HG03460 (cell line): ENCODE results near the gene IL17C.

ENCODE experiments used
- ATAC-seq: cut with Tn5 transposase; IDR thresholded peaks from one replicate; pipeline ENCODE4 v1.9.1; 2021; ENCODE audit not compliant: unreplicated experiment

Gene IL17C, protein sequence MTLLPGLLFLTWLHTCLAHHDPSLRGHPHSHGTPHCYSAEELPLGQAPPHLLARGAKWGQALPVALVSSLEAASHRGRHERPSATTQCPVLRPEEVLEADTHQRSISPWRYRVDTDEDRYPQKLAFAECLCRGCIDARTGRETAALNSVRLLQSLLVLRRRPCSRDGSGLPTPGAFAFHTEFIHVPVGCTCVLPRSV

DNA sequence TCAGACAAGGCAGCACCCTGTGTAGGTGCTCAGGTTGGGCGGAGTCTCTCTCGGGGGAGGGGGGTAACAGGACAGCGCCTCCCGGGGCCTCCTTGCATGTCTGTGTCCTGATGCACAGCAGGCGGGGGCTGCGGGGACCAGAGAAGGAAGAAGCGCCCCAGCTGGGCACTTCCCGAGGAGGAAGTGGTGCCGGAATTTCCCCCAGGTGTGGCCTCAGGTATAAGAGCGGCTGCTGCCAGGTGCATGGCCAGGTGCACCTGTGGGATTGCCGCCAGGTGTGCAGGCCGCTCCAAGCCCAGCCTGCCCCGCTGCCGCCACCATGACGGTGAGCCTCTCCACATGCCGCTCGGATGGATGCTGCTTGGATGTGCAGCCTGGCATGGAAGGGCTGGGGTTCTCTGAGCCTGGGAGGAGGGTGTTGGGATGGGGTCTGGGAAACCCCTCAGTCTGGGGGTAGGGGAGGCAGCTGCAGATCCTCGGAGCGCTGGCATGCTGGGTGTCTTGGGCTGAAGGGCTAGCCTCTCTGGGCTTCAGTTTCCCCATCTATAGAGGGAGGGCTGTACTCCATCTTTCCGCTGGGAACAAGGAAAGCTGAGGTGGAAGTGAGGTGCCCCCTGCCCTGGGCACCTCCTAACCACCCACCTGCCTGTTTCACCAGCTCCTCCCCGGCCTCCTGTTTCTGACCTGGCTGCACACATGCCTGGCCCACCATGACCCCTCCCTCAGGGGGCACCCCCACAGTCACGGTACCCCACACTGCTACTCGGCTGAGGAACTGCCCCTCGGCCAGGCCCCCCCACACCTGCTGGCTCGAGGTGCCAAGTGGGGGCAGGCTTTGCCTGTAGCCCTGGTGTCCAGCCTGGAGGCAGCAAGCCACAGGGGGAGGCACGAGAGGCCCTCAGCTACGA is at the start of gene IL17C:
TSS of gene IL17C (plus strand) at position 250 of the 908 bp plus-strand sequence. CDS start at position 320, 70 bp downstream.
- ATAC-seq = no peak

DNA sequence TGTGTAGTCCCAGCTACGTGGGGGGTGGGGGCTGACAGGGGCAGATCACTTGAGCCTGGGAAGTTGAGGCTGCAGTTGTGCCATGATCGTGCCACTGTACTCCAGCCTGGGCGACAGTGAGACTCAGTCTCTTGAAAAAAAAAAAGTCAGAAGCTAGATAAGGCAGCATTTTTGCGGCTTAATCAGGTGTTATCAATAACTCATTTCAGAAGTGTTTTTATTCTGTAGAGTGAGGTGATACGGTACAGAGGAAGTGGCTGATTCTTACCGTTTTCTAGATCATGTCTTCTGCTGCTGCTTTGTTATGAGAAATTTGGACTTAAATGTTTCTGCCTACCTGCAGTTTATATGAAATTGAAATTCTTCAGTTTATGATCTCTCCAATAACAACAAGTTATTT is 49.6 kb upstream of the IL17C start:
- no peak for ATAC-seq

DNA sequence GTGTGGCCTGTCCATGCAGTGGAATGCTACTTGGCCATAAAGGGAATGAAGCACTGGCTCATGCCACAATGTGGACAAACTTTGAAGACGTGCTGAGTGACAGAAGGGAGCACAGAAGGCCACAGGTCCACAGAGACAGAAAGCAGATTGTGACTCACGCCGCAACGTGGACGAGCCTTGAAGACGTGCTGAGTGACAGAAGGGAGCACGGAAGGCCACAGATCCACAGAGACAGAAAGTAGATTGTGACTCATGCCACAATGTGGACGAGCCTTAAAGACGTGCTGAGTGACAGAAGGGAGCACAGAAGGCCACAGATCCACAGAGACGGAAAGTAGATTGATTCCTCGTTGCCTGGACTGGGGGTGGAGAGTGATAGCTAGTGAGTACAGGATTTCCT is 48.9 kb upstream of the IL17C start:
- no peak for ATAC-seq

DNA sequence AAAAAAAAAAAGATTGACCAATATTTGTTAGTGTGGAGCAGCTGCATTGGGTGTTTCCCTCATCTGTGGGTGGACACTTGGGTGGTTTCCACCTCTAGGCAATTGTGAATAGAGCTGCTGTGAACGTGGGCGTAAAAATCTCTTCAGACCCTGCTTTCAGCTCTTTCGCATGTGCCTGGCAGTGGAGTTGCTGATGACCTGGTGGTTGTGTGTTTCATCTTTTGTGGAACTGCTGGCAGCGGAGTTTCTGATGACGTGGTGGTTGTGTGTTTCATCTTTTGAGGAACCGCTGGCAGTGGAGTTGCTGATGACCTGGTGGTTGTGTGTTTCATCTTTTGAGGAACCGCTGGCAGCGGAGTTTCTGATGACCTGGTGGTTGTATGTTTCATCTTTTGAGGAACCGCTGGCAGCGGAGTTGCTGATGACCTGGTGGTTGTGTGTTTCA is 46.8 kb upstream of the IL17C start:
- ATAC-seq = peak; percentile 70

DNA sequence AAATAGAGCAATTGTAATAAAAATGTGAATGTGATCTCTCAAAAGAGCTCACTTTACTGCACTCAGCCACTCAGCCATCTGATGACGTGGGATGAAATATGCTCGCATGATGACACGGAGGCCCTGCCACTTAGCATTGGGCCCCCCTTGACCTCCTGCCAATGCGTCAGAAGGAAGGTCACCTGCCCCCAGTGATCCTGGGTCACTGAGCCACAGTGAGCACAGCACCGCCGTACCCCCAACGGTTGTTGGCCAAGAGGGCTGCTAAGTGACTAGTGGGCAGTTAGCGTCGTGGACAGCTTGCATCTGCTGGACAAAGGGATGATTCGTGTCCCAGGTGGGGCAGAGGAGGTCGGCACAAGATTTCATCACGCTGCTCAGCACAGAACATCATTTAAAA is 45.3 kb upstream of the IL17C start:
- no peak for ATAC-seq

DNA sequence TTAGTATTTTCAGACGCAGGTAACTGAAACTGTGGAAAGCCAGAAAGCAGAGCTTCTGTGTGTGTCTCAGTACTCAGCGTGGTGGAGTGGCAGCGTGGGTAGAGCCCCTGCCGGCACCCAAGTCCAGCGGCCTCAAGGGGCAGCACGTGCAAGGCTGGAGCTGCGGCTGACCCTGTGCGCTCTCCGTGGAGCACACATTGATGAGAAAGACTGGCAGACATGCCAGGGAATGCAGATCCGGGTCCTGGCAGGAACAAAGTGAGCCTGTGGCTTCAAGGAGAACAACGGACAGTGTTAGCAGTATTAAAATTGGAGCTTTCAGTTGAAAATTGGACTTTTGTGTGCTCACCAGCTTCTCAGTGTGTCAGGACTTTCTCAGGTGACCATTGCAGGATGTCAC is 44.9 kb upstream of the IL17C start:
- ATAC-seq = no peak

DNA sequence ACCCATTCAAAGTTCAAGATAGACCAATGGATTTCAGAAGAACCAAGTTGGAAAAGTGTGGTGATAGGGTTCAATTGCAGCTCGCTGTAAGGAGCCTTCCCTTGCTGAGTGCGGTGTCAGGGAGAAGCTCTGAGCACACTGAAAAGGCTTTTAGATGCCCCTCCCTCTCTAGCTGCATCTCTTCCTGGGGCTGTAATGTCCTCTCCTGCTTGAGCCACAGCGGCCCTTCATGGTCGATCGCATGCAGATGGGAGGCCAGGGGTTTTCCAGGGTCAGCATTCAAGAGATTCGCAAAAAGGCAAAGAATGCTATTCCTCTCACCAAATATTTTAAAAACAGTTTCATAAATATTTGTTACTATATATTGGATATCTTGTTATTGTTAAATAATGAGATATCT is 44.5 kb upstream of the IL17C start:
- no peak for ATAC-seq

DNA sequence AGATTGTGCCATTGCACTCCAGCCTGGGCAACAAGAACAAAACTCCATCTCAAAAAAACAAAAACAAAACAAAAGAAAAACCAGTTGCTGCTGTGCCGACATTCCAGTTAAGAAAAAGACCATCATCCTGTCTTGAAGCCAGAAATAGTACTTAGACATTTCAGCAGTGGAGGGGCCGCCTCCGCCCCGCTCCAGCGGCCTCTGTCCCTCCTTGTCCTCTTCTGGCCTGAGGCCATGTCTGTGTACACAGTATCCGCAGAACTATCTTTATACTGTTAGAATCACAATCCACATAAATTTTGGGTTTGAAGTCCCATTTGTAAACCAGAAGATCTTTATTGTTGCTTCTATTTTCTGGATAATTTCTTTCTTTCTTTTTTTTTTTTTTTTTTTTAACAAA is 43.3 kb upstream of the IL17C start:
- no peak for ATAC-seq

DNA sequence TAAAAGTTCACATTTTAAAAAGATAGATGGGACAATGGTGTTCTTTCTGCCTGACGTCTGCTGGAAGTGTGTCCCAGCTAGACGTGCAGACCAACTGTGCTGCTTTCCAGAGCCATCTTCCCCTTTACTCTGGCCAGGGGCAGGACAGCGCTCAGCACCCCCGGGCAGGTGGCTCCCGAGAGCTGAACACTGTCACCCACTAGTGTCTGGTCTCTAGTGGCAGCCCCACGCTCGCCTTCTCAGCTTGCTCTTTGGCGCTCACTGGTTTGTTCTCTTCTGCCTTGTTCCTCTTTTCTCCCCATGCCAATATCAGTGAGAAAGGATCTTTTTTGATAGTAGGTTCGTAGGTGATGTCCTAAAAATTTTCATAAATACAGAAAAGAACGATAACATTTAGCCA is 42.5 kb upstream of the IL17C start:
- no peak for ATAC-seq

DNA sequence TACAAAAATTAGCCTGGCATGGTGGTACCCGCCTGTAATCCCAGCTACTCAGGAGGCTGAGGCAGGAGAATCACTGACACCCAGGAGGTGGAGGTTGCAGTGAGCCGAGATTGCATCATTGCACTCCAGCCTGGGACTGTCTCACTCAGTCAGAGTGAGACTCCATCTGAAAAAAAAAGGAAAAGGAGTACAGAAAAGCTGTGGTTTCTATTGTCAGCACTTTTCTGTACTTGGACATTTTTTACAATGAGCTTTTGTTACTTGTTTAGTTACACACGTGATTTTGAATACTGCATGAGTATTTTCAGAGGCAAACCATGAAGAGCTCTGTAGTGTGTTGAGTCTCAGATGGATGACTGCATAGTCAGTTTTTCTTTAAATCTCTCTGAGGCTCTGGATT is 41.9 kb upstream of the IL17C start:
- no peak for ATAC-seq

DNA sequence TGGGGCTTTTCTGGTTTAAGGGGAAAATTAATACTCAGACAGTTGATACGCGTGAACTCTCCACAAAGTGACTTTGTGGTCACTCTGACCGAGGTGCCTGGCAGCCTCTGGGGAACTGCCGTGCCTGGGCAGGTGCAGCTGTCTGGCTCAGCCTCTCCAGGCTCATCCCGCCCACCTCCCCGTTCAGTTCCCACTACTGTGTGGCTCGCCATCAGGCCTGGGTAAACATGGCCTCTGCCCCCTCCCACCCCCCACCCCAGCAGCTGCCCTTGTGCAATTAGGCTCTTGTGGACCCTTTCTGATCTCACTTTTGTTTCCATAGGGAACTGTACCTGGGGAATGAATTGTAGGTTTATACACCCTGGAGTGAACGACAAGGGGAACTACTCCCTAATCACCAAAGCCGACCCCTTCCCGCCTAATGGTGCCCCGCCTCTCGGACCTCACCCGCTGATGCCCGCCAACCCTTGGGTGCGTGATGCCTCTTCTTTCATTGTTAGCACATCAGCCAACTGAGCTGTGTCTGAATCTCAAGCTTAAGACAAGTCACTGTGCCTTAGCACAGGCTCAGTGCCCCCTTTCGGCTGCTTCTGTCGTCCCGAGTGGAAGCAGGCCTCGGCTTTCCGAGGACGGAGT is 40.4 kb upstream of the IL17C start:
- ATAC-seq = no peak

DNA sequence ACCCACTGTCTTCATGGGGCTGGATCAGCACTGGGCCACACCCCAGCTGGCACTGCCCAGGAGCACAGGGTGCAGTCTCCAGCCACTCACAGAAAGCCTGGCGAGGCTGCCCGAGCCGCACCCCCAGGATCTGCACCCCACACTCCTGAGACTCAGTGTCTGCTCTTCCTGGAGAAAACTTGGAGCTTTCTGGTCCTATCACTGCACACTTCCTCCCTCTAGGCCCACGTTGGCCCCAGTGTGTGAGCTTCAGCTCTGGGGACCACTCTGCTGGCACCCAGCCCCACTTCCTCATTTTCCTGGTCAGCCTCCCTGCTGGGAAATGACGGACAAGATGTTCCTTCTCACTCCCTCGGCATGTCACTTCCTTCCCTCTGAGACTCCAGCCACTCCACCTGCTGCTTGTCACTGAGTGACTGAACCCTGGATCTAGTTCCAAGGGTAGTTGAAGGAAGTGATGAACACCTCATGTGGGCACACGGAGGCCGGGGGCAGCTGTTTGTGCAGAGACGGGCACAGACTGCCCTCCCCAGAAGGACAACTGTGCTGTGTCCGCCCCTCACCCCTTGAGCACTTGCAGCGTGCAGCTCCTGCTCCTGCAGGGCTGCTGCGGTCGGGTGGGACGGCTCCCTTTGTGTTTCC is 39.2 kb upstream of the IL17C start:
- no peak for ATAC-seq

DNA sequence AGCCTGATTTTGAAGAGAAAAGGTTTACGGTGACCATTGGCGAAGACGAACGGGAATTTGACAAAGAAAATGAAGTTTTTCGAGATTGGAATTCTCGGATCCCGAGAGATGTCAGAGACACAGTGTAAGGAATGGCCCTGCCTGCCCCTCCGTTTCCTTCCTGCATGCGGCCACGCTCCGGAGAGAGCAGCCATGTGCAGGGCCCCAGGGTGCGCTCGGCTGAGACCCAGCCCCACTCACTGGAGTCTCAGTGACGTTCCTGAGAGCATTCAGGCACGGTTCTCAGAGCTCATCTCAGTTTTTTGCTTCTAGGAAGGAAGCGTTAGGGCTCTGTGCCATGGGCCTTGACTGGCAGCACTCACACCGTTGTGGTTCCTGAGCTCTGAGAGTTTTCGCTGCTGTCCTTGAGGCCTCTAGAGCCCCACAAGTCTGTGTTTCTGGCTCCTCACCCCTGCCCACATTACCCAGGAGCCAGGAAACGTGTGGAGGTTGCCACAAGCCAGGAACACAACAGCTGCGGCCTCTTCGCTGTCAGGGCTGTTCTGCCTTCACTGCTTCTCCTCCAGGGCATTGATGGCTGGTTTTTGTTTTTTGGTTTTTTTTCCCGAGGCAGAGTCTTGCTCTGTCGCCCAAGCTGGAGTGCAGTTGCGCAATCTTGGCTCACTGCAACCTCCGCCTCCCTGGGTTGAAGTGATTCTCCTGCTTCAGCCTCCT is 38.4 kb upstream of the IL17C start:
- ATAC-seq = no peak

DNA sequence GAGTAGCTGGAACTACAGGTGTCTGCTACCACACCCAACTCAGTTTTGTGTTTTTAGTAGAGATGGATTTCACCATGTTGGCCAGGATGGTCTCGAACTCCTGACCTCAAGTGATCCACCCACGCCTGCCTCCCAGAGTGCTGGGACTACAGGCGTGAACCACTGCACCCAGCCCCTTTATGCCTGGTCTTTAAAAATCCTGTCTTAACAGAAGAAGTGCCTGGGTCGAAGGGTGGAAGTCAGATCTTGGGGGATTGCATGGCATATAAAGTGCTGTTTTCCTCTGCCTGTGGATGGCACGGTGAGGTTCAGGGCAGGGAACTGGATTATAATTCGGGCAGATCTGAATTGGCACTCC is 37.9 kb upstream of the IL17C start:
- ATAC-seq = no peak

DNA sequence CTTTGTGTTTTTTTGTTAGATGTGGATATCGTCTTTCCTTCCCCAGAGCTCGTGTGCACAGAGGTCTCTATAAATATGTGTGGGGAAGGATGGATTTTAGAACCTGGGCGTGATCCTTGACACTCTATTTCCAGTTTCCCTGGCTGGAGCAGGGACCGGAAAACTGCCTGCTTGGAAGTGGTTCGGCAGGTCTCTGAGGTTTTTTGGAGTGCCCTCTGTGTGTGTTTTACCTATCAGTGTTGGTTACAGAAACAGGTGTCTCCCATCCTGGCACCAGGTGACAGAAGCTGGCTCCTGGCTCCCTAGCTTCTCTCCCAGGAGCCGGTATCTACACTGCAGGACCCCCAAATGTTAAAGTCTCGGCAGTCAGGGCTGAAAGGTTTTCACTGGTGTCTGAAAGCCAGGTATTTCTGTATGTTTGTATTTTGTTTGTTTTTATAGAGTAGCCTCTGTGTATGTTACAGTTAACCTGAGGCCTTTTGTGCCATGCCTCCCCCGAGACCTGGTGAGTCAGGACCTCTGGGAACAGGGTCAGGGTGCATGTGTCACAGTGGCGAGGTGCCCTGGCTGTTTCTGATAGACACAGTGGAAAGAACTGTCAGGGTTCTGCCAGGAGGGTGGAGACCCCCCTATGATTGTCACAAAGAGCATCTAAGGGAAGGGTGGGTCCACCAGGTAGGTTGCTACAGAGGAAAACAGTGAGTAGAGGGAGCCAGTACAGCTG is 36.9 kb upstream of the IL17C start:
- ATAC-seq = no peak

DNA sequence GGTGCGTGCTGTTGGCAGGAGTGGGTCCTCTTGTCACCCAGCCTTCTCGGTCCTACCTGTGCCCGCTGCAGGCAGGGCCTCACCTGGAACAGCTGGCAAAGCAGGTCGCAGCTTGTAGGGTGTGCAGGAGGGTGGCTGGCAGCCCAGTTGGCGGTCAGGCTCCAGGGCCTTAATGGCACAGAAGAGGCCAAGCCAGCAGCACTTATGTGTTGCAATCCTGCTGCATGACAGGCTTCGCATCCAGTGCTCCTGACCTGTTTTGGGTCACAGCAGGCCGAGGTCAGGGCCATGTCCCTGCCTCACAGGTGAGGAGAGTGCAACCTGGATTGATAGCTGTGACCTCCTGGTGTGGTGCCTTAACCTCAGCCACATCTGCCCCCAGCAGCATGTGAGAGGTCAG is 36.3 kb upstream of the IL17C start:
- no peak for ATAC-seq

DNA sequence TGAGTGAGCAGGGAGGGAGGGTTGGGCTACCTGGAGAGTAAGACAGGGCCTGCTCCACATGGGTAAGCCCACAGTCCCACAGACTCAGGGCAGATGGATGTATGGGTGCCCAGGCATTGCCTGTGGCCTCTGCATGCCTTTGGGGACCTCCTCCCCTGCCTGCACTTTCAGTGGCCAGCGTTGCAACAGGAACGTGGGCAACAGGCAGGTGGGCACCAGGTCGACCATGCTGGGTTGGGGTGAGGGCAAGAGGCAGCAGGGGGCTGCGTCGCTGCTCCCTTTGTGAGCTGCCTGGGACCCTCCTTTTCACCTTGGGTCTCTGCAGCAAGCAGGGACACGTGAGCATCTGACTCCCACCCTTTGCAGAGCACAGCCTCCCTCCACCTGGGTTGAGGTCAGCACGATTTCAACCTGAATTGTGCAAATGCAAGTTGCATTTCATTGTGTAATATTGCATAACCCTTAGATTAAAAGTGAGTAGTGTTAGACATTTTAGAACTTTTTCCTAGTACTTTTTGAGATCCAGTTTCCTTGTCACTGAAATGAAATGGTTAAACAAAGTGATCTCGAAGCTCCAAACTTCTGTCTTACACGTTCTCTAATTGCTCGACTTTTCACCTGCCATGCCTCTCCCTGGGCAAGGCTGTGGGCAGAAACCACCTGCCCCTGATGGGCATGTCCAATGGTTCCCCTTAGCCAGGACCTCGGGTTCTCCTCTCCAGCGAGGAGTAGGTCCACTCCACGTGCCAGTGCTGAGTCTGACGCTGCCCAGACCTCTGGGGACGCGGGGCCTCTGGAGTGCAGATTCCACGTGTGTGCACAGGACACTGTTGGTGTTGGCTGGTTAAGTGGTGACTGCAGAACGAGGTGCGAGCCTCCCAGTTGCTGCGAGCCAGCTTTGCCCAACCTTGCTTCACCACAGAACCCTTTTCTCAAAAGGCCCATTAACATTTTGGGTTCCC is 32.9 kb upstream of the IL17C start:
- ATAC-seq = no peak

DNA sequence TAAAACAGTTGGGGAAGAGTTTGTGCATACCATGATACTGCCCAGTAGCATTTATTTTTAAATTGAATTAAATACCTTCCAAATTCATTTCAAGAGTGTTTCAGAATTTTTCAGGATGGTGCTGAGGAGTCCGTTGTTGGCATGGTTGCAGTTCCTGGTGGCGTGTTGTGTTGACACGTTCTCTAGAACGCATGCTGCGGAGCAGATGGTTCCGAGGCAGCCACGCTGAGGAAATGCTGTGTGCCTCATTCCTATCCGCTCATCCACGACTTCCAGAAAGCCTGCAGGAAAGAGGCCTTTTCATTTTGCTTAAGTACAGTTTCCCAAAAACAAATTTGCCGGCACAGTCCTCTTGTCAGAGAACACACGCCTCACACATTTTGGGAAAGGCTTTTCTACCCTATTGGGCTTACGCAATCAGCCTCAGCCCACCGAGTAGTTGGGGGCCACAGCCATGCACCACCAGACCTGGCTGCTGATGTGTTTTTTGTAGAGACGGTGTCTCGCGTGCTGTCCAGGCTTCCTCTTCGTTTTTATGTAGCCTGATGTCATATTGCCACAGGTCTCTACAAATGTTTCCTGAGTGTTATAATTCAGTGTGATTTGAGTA is 32.1 kb upstream of the IL17C start:
- no peak for ATAC-seq

DNA sequence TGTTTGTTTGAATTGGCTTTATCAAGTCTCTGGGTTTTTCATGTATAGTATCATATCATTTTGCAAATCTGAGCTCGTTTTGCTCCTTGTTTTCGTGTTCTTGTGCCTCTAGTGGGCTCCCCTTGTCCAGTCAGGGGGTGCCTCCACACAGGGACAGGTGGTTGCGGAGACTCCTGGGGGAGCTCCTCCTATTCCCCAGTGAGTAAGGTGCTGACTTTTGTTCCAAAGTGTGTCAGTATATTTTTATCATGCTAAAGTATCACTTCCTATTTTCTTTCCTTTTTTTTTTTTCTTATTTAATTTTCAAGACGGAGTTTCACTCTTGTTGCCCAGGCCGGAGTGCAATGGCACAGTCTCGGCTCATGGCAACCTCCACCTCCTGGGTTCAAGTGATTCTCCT is 30.3 kb upstream of the IL17C start:
- no peak for ATAC-seq
